ENCODE measurements around the gene STUM. TPM values are rescaled to one million over a fixed set of nuclear protein-coding genes. Genes with fewer than 3 reads are reported as not detected.

STUM gene
- total RNA-seq, 1 experiment from 2014 or later = 0.03 TPM

DNA sequence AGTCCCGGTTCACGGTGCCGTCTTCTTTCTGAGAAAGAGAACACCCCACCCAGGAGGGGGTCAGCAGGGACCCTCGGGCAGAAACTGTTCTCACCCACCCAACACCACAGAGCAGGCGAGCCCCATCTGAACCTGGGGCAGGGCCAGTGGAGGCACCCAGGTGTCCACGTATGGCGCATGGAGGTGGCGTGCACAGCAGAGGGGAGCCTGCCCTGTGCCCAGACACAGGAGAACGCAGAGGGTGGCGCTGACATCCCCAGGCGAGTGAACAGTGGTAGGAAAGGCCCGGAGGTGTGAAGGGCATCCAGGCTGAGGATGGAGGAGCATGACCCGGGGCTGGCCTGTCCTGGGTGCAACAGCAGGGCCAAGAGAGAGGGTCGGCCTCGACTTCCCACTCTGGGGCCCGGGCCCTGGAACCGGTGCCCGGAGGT, 91.1 kb downstream of the STUM start:
- ChIA-PET POLR2A (no interaction called here), CTCF (no interaction called here)
- no peak for DNase-seq (ENCODE audit: low read depth, low spot score)
- Histone ChIP-seq H3K4me3 (ENCODE audit: low read depth in 2 of 2, low read length in 2 of 2) (no peak overlapping the region), H3K27ac (ENCODE audit: low read length) (no peak overlapping the region), H3K4me1 (ENCODE audit: control insufficient read depth, insufficient read depth, low read length) (no peaks in the 10 kb centered on the region), H3K36me3 (ENCODE audit: control insufficient read depth, insufficient read depth, low read length) (no peaks in the 10 kb centered on the region), H3K27me3 (ENCODE audit: control insufficient read depth, insufficient read depth, low read length) (no peaks in the 10 kb centered on the region), H3K9me3 (ENCODE audit: control insufficient read depth, insufficient read depth, low read depth, low read length) (no peaks in the 10 kb centered on the region)
- TF ChIP-seq TCF7L2 (IDR thresholded peaks at IDR 0.05; ENCODE audit: low read depth, low read length) (no peak), POLR2AphosphoS5 (IDR thresholded peaks at IDR 0.05; ENCODE audit: low read depth, low read length) (no peak)
- TF ChIP-seq, protein P1, sequence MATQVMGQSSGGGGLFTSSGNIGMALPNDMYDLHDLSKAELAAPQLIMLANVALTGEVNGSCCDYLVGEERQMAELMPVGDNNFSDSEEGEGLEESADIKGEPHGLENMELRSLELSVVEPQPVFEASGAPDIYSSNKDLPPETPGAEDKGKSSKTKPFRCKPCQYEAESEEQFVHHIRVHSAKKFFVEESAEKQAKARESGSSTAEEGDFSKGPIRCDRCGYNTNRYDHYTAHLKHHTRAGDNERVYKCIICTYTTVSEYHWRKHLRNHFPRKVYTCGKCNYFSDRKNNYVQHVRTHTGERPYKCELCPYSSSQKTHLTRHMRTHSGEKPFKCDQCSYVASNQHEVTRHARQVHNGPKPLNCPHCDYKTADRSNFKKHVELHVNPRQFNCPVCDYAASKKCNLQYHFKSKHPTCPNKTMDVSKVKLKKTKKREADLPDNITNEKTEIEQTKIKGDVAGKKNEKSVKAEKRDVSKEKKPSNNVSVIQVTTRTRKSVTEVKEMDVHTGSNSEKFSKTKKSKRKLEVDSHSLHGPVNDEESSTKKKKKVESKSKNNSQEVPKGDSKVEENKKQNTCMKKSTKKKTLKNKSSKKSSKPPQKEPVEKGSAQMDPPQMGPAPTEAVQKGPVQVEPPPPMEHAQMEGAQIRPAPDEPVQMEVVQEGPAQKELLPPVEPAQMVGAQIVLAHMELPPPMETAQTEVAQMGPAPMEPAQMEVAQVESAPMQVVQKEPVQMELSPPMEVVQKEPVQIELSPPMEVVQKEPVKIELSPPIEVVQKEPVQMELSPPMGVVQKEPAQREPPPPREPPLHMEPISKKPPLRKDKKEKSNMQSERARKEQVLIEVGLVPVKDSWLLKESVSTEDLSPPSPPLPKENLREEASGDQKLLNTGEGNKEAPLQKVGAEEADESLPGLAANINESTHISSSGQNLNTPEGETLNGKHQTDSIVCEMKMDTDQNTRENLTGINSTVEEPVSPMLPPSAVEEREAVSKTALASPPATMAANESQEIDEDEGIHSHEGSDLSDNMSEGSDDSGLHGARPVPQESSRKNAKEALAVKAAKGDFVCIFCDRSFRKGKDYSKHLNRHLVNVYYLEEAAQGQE (IDR thresholded peaks at IDR 0.05; ENCODE audit: insufficient read depth in 1 of 2, low read depth in 2 of 2, low read length in 1 of 2) = no peak
- TF ChIP-seq, protein P2, sequence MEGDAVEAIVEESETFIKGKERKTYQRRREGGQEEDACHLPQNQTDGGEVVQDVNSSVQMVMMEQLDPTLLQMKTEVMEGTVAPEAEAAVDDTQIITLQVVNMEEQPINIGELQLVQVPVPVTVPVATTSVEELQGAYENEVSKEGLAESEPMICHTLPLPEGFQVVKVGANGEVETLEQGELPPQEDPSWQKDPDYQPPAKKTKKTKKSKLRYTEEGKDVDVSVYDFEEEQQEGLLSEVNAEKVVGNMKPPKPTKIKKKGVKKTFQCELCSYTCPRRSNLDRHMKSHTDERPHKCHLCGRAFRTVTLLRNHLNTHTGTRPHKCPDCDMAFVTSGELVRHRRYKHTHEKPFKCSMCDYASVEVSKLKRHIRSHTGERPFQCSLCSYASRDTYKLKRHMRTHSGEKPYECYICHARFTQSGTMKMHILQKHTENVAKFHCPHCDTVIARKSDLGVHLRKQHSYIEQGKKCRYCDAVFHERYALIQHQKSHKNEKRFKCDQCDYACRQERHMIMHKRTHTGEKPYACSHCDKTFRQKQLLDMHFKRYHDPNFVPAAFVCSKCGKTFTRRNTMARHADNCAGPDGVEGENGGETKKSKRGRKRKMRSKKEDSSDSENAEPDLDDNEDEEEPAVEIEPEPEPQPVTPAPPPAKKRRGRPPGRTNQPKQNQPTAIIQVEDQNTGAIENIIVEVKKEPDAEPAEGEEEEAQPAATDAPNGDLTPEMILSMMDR (IDR thresholded peaks at IDR 0.05) = no peak
- in situ Hi-C loops (cut with HindIII; ENCODE audit: low pct_unique_long_range_greater_than_20kb, low sequenced_read_pairs) = no loop called here
- intact Hi-C loops (cut with micrococcal nuclease; ENCODE audit: unreplicated experiment) = no loop called here
- BruUV-seq (replicated peaks) = no TSS peak
- ATAC-seq = no peak

GRCh38 chr1:226640321-226641136, 92.0 kb downstream of the STUM start:
- H3K27ac ChIP-seq (ENCODE audit: low read length) = no peak overlapping the region
- H3K4me3 ChIP-seq (ENCODE audit: low read depth in 2 of 2, low read length in 2 of 2) = no peak overlapping the region
- ATAC-seq (no peak), DNase-seq (ENCODE audit: low read depth, low spot score) (no peak)
- no peaks in the 10 kb centered on the region for H3K27me3 ChIP-seq (ENCODE audit: control insufficient read depth, insufficient read depth, low read length)
- TF ChIP-seq TCF7L2 (IDR thresholded peaks at IDR 0.05; ENCODE audit: low read depth, low read length) = no peak
- TF ChIP-seq, protein P1 (IDR thresholded peaks at IDR 0.05; ENCODE audit: insufficient read depth in 1 of 2, low read depth in 2 of 2, low read length in 1 of 2) = no peak
- TF ChIP-seq, protein P2 (IDR thresholded peaks at IDR 0.05) = no peak
- TF ChIP-seq SIN3A (IDR thresholded peaks at IDR 0.05; ENCODE audit: borderline replicate concordance, insufficient read depth, low read depth, low read length) = no peak
- TF ChIP-seq POLR2AphosphoS5 (IDR thresholded peaks at IDR 0.05; ENCODE audit: low read depth, low read length) = no peak
- H3K36me3 ChIP-seq (ENCODE audit: control insufficient read depth, insufficient read depth, low read length) = no peaks in the 10 kb centered on the region
- in situ Hi-C loops (cut with HindIII; ENCODE audit: low pct_unique_long_range_greater_than_20kb, low sequenced_read_pairs) = no loop called here
- H3K4me1 ChIP-seq (ENCODE audit: control insufficient read depth, insufficient read depth, low read length) = no peaks in the 10 kb centered on the region
- CTCF ChIA-PET = no interaction called here
- H3K9me3 ChIP-seq (ENCODE audit: control insufficient read depth, insufficient read depth, low read depth, low read length) = no peaks in the 10 kb centered on the region
- POLR2A ChIA-PET = no interaction called here
- intact Hi-C loops (cut with micrococcal nuclease; ENCODE audit: unreplicated experiment) = no loop called here
- BruUV-seq (replicated peaks) = no TSS peak

Measured in Panc1 (cell line).